GM18951 (cell line): ENCODE data around the gene VSIG10L2.

Experiments
- POLR2A ChIP-seq: IDR thresholded peaks from 4 replicates; pipeline ENCODE4 v1.6.1; 2011; ENCODE audit warnings: mild to moderate bottlenecking; ENCODE audit not compliant: insufficient read length, insufficient read depth; ENCODE audit errors: extremely low read depth
- in situ Hi-C: fragments of 300-500 bp; cut with MboI; formaldehyde crosslinking; loops from one replicate; pipeline ENCODE4 v1.12.0; 2022; ENCODE audit warnings: low sequenced_read_pairs, mixed read lengths, inconsistent platforms; ENCODE audit not compliant: unreplicated experiment

The VSIG10L2 gene

DNA sequence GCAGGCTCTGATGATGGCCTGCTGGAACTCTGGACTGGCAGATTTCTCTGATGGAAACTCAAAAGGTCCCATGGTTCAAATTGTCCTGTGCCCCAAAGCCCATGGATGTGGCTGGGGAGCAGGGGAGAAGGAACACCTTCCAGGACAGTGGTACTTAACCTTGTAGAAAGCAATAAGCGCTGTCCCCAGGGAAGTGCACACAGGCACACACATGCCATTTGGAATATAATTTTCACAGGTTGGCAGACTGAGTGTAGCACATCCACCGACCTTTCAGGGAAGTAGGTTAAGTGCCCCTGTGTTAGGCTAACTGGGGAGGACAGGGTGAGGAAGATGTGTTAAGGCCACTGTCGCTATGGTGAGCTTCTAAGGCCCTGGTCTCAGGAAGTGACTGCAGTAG, 23.7 kb upstream of the VSIG10L2 start:
- in situ Hi-C loops, result no loop called here
- no peak for TF ChIP-seq POLR2A

DNA sequence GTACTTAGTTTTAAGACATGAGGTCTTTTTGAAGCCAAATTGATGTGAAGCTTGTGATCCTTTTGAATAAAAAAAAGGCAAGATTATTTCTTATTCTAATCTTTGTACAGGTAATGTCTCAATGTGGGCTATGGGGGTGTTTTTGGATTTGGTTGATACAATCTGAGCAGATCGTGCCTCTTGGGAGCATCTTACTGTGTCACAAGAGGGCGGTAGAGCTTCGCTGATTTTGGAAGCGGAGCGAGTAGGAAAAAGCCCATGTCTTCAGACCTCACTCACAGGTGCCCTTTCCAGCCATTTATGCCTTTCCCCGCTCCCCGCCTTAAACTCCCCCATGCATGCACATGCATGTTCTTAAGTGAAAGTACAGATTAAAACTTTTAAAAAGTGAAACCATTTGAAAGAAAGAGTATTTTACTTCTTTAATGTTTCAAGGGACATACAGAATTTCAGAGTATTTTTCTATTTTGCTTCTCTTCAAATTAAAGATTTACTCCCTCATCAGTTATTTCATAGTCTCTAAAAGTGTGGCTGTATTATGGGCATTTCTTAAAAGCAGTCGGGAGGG, 22.7 kb upstream of the VSIG10L2 start:
- TF ChIP-seq POLR2A, result no peak
- in situ Hi-C loops, result no loop called here

DNA sequence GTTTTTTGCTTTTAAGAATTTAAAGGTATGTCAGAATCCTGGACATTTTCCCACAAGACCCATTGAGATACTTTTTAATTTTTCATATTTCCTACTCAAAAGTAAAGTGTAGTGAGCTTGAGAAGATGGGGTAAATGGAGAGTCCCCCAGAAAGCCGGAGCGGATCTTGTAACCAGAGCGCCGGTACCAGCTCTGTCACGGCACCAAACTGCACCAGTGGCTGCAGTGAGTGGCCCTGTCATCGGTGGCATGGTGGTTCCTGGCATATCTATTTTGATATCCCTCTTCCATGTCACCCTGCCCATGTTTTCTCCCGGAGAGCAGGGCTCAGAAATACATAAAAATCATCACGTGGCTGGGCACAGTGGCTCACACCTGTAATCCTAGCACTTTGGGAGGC, 22.2 kb upstream of the VSIG10L2 start:
- TF ChIP-seq POLR2A, result no peak
- in situ Hi-C loops, result no loop called here

DNA sequence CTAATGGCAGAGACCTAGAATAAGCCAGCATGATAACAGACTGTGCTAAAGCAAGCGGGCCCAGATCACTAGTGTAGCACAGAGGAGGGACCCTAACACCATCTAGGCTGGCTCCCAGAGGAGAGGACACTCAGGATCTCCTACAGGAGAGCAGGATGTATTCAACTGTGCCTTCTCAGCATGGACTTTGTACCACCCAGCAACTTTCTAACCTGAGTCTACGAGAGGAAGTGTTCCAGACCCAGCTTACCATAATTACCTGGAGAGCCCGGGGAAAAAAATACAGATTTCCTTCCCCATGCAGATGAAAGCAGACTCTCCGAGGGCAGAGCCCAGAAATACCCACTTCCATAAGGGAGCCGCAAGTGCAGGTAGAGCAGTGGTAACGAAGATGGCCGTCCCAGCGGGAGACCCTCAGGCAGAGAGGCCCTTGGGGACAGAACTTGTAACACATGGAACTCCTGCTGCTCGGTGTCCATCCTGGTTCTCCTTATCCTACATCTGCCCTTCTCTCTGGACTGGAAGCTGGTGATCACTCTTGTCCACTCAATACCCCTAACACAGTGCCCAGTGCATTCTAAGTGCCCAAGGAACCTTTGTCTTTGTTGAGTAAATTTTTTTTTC, 21.3 kb upstream of the VSIG10L2 start:
- TF ChIP-seq POLR2A, result no peak
- in situ Hi-C loops, result no loop called here

DNA sequence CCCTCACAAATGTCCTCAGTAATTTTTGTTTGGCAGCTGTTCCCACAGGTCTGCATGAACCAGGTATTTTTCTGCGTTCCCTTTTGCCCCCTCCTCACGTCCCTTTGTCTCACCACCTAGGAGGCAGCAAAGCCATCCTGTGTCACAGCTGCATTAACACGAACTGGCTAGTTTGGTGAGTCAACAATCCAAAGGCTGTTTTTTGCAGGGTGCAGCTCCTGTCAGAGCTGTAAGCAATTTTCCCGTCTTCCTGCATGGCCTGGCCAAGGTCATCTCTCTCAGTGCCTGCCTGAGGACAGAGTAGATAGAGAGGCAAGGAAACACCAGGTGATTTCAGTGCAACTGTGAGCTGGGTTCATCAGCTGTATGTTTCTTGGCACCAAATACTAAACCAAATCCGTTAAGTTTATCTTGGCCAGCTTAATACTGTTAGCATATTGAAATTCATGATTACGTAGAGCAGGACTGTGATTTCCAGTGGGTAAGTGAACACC, 20.6 kb upstream of the VSIG10L2 start:
- in situ Hi-C loops, result no loop called here
- no peak for TF ChIP-seq POLR2A

DNA sequence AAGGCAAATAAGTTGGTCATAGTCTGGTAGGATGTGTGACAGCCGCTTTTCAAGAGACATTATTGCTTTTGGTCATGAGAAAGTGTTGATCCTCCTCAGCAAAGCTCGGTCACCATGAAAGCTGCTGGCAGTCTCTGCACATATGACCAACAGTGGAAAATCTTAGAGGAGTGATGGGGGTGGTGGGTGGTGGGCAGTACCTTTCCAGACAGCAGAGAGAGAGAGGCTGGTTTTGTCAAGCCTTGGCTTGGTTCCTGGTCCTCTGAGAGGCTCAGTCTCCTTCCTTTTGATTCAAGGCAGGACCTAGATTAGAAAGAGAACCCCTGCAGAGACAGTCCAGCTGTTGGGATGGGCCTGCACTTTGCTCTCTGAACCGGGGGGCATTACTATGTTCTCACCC, 20.0 kb upstream of the VSIG10L2 start:
- in situ Hi-C loops, result no loop called here
- TF ChIP-seq POLR2A, result no peak

DNA sequence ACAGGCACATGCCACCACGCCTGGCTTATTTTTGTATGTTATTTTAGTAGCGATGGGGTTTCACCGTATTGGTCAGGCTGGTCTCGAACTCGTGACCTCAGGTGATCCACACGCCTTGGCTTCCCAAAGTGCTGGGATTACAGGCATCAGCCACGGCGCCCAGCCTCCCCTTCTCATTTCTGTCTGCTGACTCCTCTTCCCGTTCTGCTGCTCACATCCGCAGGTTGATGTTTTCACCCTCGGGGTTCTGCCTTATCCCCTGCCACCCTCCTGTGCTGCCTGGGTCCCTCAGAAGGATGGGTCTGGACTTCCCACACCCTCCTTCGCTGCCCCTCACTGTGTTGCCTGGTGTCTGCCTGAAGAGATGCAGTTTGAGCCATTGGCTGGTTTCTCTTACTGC, 19.2 kb upstream of the VSIG10L2 start:
- in situ Hi-C loops, result no loop called here
- TF ChIP-seq POLR2A, result no peak

DNA sequence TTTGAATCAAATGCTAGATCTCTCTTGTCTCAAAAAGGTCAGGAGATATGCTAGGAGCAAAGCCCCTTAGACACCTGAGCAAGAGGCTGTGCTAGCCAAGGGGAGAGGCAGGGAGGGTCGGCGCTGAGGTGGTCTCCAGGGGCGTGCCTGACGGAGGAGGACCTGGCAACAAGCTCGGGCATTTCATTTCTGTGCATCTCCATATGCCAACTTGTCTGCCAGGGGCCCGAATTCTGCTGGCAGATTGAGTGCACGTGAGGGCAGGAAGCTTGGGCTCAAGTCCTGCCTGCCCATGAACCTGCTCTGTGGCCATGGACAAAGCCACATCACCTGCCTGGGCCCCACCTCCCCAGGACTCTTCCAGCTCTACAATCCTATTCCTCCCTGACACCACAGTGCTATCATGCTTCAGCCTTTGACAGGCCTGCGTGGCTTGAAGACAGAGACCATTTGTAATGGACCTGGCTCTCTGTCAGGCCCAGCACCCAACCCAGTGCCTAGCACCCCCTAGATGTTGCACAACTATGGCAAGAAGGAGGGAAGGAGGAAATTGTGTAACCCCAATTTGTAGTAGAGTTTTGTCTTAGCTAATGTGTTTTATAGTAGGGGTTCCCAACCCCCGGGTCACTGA, 16.3 kb upstream of the VSIG10L2 start:
- TF ChIP-seq POLR2A, result no peak
- in situ Hi-C loops, result no loop called here

DNA sequence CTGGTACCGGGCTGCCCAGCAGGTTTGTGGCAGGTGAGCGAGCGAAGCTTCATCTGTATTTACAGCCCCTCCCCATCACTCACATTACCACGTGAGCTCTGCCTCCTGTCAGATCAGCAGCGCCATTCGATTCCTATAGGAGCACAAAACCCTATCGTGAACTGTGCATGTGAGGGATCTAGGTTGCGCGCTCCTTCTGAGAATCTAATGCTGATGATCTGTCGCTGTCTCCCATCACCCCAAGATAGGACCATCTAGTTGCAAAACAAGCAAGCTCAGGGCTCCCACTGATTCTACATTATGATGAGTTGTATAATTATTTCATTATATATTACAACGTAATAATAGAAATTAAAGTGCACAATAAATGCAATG, 15.8 kb upstream of the VSIG10L2 start:
- TF ChIP-seq POLR2A, result no peak
- in situ Hi-C loops, result no loop called here

DNA sequence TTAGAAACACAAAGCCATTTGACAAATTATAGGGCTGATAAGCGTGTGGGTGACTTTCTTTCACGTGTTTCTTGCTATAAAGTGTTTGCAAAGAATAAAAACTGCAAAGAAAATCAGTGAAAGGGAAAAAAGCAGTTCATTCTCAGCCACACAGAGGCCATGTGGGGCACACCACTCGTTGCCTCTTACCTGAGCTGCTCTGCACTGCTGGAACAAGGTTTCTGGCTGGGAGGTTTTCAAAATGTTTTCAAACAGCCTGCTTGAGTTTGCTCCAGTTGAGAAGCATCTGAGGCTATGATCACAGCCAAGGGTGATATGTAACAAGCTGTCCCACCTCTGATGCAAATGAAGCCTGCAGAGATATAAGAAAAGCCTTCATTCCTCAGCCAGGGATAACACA, 14.7 kb upstream of the VSIG10L2 start:
- in situ Hi-C loops, result no loop called here
- no peak for TF ChIP-seq POLR2A

DNA sequence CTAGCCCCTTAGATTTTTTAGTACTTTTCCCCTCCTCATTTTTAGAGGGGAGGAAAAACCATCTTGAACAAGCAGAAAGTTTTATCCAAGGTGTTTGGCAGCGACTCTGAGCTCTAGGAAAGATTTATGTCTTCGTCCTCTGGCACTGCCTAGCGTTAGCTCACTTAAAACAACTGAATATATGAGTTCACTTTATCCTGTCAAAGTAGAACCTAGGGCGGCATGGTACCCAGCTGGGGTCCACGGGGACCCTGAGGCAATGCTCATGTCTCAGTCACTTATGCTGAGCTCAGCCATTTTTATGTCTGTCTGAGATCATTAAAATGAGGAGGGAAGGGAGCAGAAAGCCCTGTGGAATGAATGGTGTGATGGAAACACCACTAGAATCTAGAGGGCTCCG, 14.2 kb upstream of the VSIG10L2 start:
- in situ Hi-C loops, result no loop called here

DNA sequence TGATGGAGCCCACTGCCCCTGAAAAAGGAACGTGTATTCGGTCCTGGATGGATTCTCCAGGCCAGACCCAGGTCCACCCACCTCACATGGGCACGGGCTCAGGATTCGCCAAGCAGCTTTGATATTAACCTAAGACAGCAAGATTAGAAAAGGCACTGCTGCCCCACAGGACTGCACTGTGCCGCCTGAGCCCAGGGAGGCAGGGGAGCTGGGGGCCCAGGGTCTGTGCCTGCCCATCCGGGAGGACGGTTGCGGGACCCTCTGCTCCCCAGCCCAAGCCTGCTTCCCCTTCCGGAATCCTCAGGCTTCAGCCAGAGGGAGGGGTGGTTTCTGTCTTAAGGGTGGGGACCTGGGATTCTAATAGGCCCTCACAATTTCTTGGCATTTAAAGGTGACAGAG, 13.5 kb upstream of the VSIG10L2 start:
- in situ Hi-C loops, result no loop called here
- TF ChIP-seq POLR2A, result no peak

More for the DNA sequence above, 14.2 kb upstream of the VSIG10L2 start:
- TF ChIP-seq POLR2A, result no peak

DNA sequence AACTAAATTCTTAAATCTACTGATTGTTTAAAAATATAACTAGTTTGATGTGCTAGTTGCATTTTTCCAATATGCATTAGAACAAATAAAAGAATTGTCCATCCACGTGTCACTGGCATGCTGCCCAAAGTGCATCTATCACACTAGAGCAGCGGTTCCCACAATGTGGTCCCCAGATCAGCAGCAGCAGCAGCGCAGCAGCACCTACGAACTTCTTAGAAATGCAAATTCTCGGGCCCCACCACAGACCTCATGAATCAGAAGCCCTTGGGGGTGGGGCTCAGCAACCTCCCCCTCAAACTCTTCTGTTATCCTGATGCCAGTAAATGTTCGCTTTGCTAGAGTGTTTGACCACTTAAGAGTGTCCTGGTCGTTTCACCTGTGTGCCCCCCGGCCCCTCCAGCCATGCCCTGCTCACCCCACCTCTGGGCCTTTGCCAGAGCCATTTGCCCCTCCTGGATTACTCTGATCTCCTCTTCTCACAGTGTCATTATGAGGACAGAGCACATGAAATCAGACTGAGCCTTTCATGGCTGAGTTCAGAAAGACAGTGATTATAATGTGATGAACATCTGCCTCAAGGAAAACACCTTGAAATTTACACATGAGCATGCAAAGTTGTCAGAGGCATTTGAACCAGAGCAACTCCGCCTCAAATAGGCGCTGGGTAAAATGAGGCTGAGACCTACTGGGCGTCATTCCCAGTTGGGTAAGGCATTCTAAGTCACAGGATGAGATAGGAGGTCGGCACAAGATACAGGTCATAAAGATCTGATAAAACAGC, 12.6 kb upstream of the VSIG10L2 start:
- no peak for TF ChIP-seq POLR2A
- in situ Hi-C loops, result no loop called here
